SK-N-SH treated with all-trans-retinoic acid at 6 μM for 48 hours (cell line): ENCODE data around the gene SPATA31D4.

Experiments used
- ARNTL ChIP-seq: fragments of 450-650 bp; formaldehyde crosslinking; IDR thresholded peaks from 2 replicates; pipeline ENCODE4 v1.5.0; 2020; ENCODE audit warnings: low read depth, mild to moderate bottlenecking, moderate library complexity, borderline replicate concordance
- ZC3H10 ChIP-seq: fragments of 250-450 bp; sonication (Bioruptor Pico); IDR thresholded peaks from 2 replicates; pipeline ENCODE4 v1.5.1; 2021; ENCODE audit warnings: mild to moderate bottlenecking, moderate library complexity
- ZFP30 ChIP-seq: fragments of 450-650 bp; formaldehyde crosslinking; IDR thresholded peaks from 2 replicates; pipeline ENCODE4 v1.5.0; 2022; ENCODE audit warnings: mild to moderate bottlenecking, moderate library complexity
- ZNF70 ChIP-seq: fragments of 450-650 bp; formaldehyde crosslinking; IDR thresholded peaks from 2 replicates; pipeline ENCODE4 v1.5.0; 2020; ENCODE audit warnings: mild to moderate bottlenecking, moderate library complexity

DNA sequence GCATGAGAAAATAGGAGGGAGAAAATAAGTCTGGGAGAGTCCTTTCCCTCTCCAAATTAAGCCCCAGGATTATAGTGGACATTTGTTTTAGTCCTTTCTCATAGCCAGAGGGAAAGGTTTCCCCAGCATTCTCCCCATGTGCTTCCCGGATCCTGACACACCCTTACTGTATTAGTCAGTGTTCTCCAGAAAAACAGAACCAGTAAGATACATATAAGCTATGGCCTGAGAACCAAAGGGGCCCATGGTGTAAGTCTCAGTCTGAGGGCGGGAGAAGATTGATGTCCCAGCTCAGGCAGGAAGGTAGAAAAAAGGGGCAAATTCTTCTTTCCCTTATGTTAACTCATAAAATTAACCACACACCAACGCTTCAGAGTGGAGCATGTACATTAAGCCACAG, 25.6 kb upstream of the SPATA31D4 start:
- TF ChIP-seq ZNF70, result no peak
- no peak for TF ChIP-seq ZFP30
- no peak for TF ChIP-seq ZC3H10 (CRISPR knock-in tag)
- no peak for TF ChIP-seq ARNTL (CRISPR knock-in tag)
